ENCODE measurements around the gene DPYSL4. TPM values are rescaled to one million over a fixed set of nuclear protein-coding genes. Genes with fewer than 3 reads are reported as not detected.

The DPYSL4 gene
- total RNA-seq, 4 donors from 2014 or later: 0.79 TPM; not detected in 3

- in situ Hi-C loops (cut with MboI; ENCODE audit: low pct_ligation_motif_present in 1 of 4, low pct_unique_long_range_greater_than_20kb in 1 of 4, low sequenced_read_pairs in 3 of 4) (no loop called here), intact Hi-C loops (cut with DNase I; ENCODE audit: low total_unique reads) (no loop called here)
- 78% methylated on average over 23 of the region's 23 CpGs; no CpG with 5 or more reads in 1 of the 2 donors for WGBS, 2 donors (ENCODE audit: low coverage in 1 of 2)
- Histone ChIP-seq H3K27me3 (peaks cover 55% of the 10 kb centered on the region), H3K4me1 (no peaks in the 10 kb centered on the region), H3K4me3 (no peak overlapping the region), H3K36me3 (no peaks in the 10 kb centered on the region), H3K9me3 (no peaks in the 10 kb centered on the region), H3K27ac (no peak overlapping the region)
- TF ChIP-seq POLR2A (IDR thresholded peaks at IDR 0.05): no peak
- TF ChIP-seq POLR2AphosphoS5 (IDR thresholded peaks at IDR 0.05): no peak
- TF ChIP-seq EP300 (IDR thresholded peaks at IDR 0.05; ENCODE audit: low read depth): no peak
- no peak for TF ChIP-seq CTCF (IDR thresholded peaks at IDR 0.05)
- DNase-seq: no peak
Measured at GRCh38 chr10:132178672-132179545, 7.8 kb upstream of the DPYSL4 start.

- TF ChIP-seq POLR2A (IDR thresholded peaks at IDR 0.05): no peak
- no peak for TF ChIP-seq POLR2AphosphoS5 (IDR thresholded peaks at IDR 0.05)
- no peak for TF ChIP-seq EP300 (IDR thresholded peaks at IDR 0.05; ENCODE audit: low read depth)
- no peak for TF ChIP-seq CTCF (IDR thresholded peaks at IDR 0.05)
- in situ Hi-C loops (cut with MboI; ENCODE audit: low pct_ligation_motif_present in 1 of 4, low pct_unique_long_range_greater_than_20kb in 1 of 4, low sequenced_read_pairs in 3 of 4) (no loop called here), intact Hi-C loops (cut with DNase I; ENCODE audit: low total_unique reads) (no loop called here)
- Histone ChIP-seq H3K9me3 (no peaks in the 10 kb centered on the region), H3K36me3 (no peaks in the 10 kb centered on the region), H3K27ac (no peak overlapping the region), H3K4me1 (no peaks in the 10 kb centered on the region), H3K4me3 (no peak overlapping the region), H3K27me3 (peaks cover 63% of the 10 kb centered on the region)
- 65% methylated on average over 12 of the region's 16 CpGs; no CpG with 5 or more reads in 1 of the 2 donors for WGBS, 2 donors (ENCODE audit: low coverage in 1 of 2)
- no peak for DNase-seq
Measured at GRCh38 chr10:132179551-132180392, 7.0 kb upstream of the DPYSL4 start.

GRCh38 chr10:132180736-132181135 is 6.0 kb upstream of the DPYSL4 start:
- TF ChIP-seq POLR2A (IDR thresholded peaks at IDR 0.05): no peak
- TF ChIP-seq CTCF (IDR thresholded peaks at IDR 0.05): no peak
- TF ChIP-seq POLR2AphosphoS5 (IDR thresholded peaks at IDR 0.05): no peak
- TF ChIP-seq EP300 (IDR thresholded peaks at IDR 0.05; ENCODE audit: low read depth): no peak
- 57 to 71% methylated on average over 2 to 14 of the region's 14 CpGs for WGBS, 2 donors (ENCODE audit: low coverage in 1 of 2)
- H3K9me3 ChIP-seq: no peaks in the 10 kb centered on the region

More at GRCh38 chr10:132180736-132181135, 6.0 kb upstream of the DPYSL4 start:
- Histone ChIP-seq H3K36me3 (no peaks in the 10 kb centered on the region), H3K4me1 (peaks cover 0 to 5% (median 3%) of the 10 kb centered on the region in 4 donors), H3K27ac (no peak overlapping the region), H3K4me3 (no peak overlapping the region), H3K27me3 (peaks cover 66% of the 10 kb centered on the region)
- in situ Hi-C loops (cut with MboI; ENCODE audit: low pct_ligation_motif_present in 1 of 4, low pct_unique_long_range_greater_than_20kb in 1 of 4, low sequenced_read_pairs in 3 of 4) (no loop called here), intact Hi-C loops (cut with DNase I; ENCODE audit: low total_unique reads) (no loop called here)
- DNase-seq: no peak
